H9 (cell line): ENCODE results near the gene VLDLR. TPM values are rescaled to one million over a fixed set of nuclear protein-coding genes. Genes with fewer than 3 reads are reported as not detected.

Source experiments
- DNase-seq: peaks from one replicate; pipeline ENCODE4 v3.0.0-alpha.2; 2017
- H2AFZ ChIP-seq: one replicate; pipeline ENCODE4 v1.6.1; 2013; ENCODE audit warnings: mild to moderate bottlenecking, low read length, control low read depth, moderate library complexity
- H2AK5ac ChIP-seq: 2 replicates; pipeline ENCODE4 v1.6.1; 2013; ENCODE audit warnings: low read length, control low read depth, mixed read lengths; ENCODE audit not compliant: insufficient read length
- H2BK120ac ChIP-seq: one replicate; pipeline ENCODE4 v1.6.1; 2013; ENCODE audit warnings: low read depth, mild to moderate bottlenecking, low read length, control low read depth, inconsistent platforms; ENCODE audit not compliant: poor library complexity, severe bottlenecking
- H2BK12ac ChIP-seq: 2 replicates; pipeline ENCODE4 v1.6.1; 2013; ENCODE audit warnings: low read length, control low read depth, mixed read lengths, low read depth; ENCODE audit not compliant: insufficient read length
- H2BK15ac ChIP-seq: 2 replicates; pipeline ENCODE4 v1.6.1; 2013; ENCODE audit warnings: low read depth, low read length, control low read depth
- H2BK20ac ChIP-seq: one replicate; pipeline ENCODE4 v1.6.1; 2013; ENCODE audit warnings: low read depth, mild to moderate bottlenecking, low read length, control low read depth, inconsistent platforms; ENCODE audit not compliant: poor library complexity, severe bottlenecking
- H2BK5ac ChIP-seq: 2 replicates; pipeline ENCODE4 v1.6.1; 2013; ENCODE audit warnings: low read length, control low read depth, mixed read lengths; ENCODE audit not compliant: insufficient read length
- H3K14ac ChIP-seq: 2 replicates; pipeline ENCODE4 v1.6.1; 2013; ENCODE audit warnings: low read length, control low read depth; ENCODE audit not compliant: insufficient read depth
- H3K18ac ChIP-seq: 2 replicates; pipeline ENCODE4 v1.6.1; 2013; ENCODE audit warnings: low read depth, mild to moderate bottlenecking, mixed read lengths, low read length, control low read depth; ENCODE audit not compliant: insufficient read length
- H3K23ac ChIP-seq: 2 replicates; pipeline ENCODE4 v1.6.1; 2013; ENCODE audit warnings: low read length, control low read depth, mixed read lengths, low read depth; ENCODE audit not compliant: insufficient read length
- H3K23me2 ChIP-seq: 2 replicates; pipeline ENCODE4 v1.6.1; 2013; ENCODE audit warnings: low read depth, mild to moderate bottlenecking, mixed read lengths, low read length, control low read depth; ENCODE audit not compliant: insufficient read length, poor library complexity, severe bottlenecking
- H3K27ac ChIP-seq: 2 replicates; pipeline ENCODE4 v1.5.1; 2013; ENCODE audit warnings: low read length, control low read depth, mixed read lengths, low read depth; ENCODE audit not compliant: insufficient read length
- H3K27me3 ChIP-seq: 2 replicates; pipeline ENCODE4 v1.6.1; 2013; ENCODE audit warnings: low read length, control low read depth, inconsistent platforms; ENCODE audit not compliant: insufficient read depth
- H3K4ac ChIP-seq: 2 replicates; pipeline ENCODE4 v1.6.1; 2013; ENCODE audit warnings: low read depth, mild to moderate bottlenecking, control low read depth, inconsistent platforms, low read length, moderate library complexity
- H3K4me1 ChIP-seq: 2 replicates; pipeline ENCODE4 v1.6.1; 2013; ENCODE audit warnings: low read length, control low read depth, inconsistent platforms; ENCODE audit not compliant: insufficient read depth
- H3K4me2 ChIP-seq: 2 replicates; pipeline ENCODE4 v1.6.1; 2013; ENCODE audit warnings: low read length, control low read depth, mixed read lengths; ENCODE audit not compliant: insufficient read length, insufficient read depth
- H3K56ac ChIP-seq: 2 replicates; pipeline ENCODE4 v1.6.1; 2013; ENCODE audit warnings: low read depth, mild to moderate bottlenecking, mixed read lengths, low read length, control low read depth; ENCODE audit not compliant: insufficient read length
- H3K79me1 ChIP-seq: 2 replicates; pipeline ENCODE4 v1.6.1; 2013; ENCODE audit warnings: low read depth, mild to moderate bottlenecking, moderate library complexity, low read length, control low read depth, inconsistent platforms; ENCODE audit not compliant: insufficient read depth, poor library complexity, severe bottlenecking
- H3K79me2 ChIP-seq: 2 replicates; pipeline ENCODE4 v1.6.1; 2013; ENCODE audit warnings: low read length, control low read depth, inconsistent platforms; ENCODE audit not compliant: insufficient read depth
- H3K9ac ChIP-seq: 2 replicates; pipeline ENCODE4 v1.6.1; 2013; ENCODE audit warnings: low read length, control low read depth, mixed read lengths; ENCODE audit not compliant: insufficient read length; ENCODE audit errors: extremely low read depth
- H3K9me3 ChIP-seq: one replicate; pipeline ENCODE4 v1.6.1; 2013; ENCODE audit warnings: low read depth, low read length, inconsistent platforms; ENCODE audit not compliant: control insufficient read depth
- H3T11ph ChIP-seq: one replicate; pipeline ENCODE4 v1.6.1; 2013; ENCODE audit warnings: mild to moderate bottlenecking, low read length, control low read depth, inconsistent platforms
- H4K20me1 ChIP-seq: one replicate; pipeline ENCODE4 v1.6.1; 2013; ENCODE audit not compliant: control insufficient read depth, insufficient read length, insufficient read depth
- H4K5ac ChIP-seq: 2 replicates; pipeline ENCODE4 v1.6.1; 2013; ENCODE audit warnings: low read depth, mild to moderate bottlenecking, mixed read lengths, low read length, control low read depth; ENCODE audit not compliant: insufficient read length
- H4K8ac ChIP-seq: replicated peaks from 2 replicates; pipeline ENCODE4 v1.6.1; 2013; ENCODE audit warnings: low read length, control low read depth, mixed read lengths, low read depth; ENCODE audit not compliant: insufficient read length
- H4K91ac ChIP-seq: 2 replicates; pipeline ENCODE4 v1.6.1; 2013; ENCODE audit warnings: low read depth, mild to moderate bottlenecking, moderate library complexity, mixed read lengths, low read length, control low read depth; ENCODE audit not compliant: insufficient read length
- H3K27ac Mint-ChIP-seq, 3 experiments: 2 replicates in 2 of 3; 3 replicates in 1 of 3; pipeline ENCODE4 v1.8.0; 2020 to 2021; ENCODE audit warnings: mixed read lengths in 3 of 3, mild to moderate bottlenecking in 1 of 3, moderate library complexity in 1 of 3
- H3K27me3 Mint-ChIP-seq: 2 replicates; pipeline ENCODE4 v1.8.0; 2021; ENCODE audit warnings: low read depth, mild to moderate bottlenecking, moderate library complexity, mixed read lengths
- H3K36me3 Mint-ChIP-seq, 3 experiments: 2 replicates in 2 of 3; 3 replicates in 1 of 3; pipeline ENCODE4 v1.8.0; 2020 to 2021; ENCODE audit warnings: low read depth in 3 of 3, mixed read lengths in 3 of 3; ENCODE audit not compliant: insufficient read depth in 1 of 3
- H3K4me1 Mint-ChIP-seq, 2 experiments: 2 replicates each; pipeline ENCODE4 v1.8.0; 2020; ENCODE audit warnings: mixed read lengths in 2 of 2
- H3K4me3 Mint-ChIP-seq, 2 experiments: 2 replicates in 1 of 2; 3 replicates in 1 of 2; pipeline ENCODE4 v1.8.0; 2020 to 2021; ENCODE audit warnings: mild to moderate bottlenecking in 2 of 2, mixed read lengths in 2 of 2, moderate library complexity in 1 of 2
- H3K9me3 Mint-ChIP-seq, 2 experiments: 2 replicates in 1 of 2; 3 replicates in 1 of 2; pipeline ENCODE4 v1.8.0; 2020; ENCODE audit warnings: mild to moderate bottlenecking in 2 of 2, mixed read lengths in 2 of 2, moderate library complexity in 1 of 2
- WGBS: extraction: QIAGEN DNeasy Blood & Tissue Kit; methylation state at CpG from one replicate; pipeline ENCODE4 v1.1.7; 2013; ENCODE audit warnings: missing lambda C conversion rate, low lambda C conversion rate, mixed read lengths; ENCODE audit not compliant: insufficient read length; ENCODE audit errors: extremely low coverage; 5-methylcytosine and 5-hydroxymethylcytosine counted together
- total RNA-seq: library from RNA; stranded (reverse); gene quantifications from 2 replicates; pipeline ENCODE4 v1.2.1, GENCODE V29; 2021
- TF ChIP-seq, protein P1 (sequence below): fragments of 200-600 bp; sonication (generic); conservative IDR thresholded peaks from 3 replicates; pipeline ENCODE4 v1.8.0; 2021; ENCODE audit warnings: antibody characterized with exemption, mild to moderate bottlenecking

VLDLR gene
- total RNA-seq, 1 experiment from 2014 or later, result 19.1 TPM

DNA sequence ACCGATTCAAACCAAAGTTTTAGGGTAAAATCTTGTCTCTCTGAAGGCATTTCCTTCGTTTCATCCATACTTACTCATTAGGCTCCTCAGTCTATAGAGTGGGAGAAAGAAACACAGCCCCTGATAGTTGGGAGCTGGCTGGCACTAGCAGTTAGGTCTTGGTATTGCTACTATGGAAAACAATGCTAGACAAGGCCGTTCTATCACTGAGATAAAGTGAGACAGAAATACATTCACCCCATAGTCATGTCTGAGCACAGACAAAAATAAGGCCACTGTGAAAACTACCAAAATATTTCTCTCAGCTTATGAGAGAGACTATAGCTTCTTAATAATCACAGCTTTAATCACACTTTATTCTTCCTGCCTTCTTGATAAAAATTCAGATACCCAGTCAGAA is 67.0 kb downstream of the VLDLR start:
- no peak overlapping the region for H3T11ph ChIP-seq
- H3K27ac Mint-ChIP-seq, result peak overlapping the region in 2 of 3 experiments; percentile 5 to 15; a peak in 2 of 7 replicates
- no peak overlapping the region for H3K9ac ChIP-seq
- no peaks in the 10 kb centered on the region for H3K23me2 ChIP-seq
- H3K9me3 Mint-ChIP-seq, result no peaks in the 10 kb centered on the region
- TF ChIP-seq, protein P1, sequence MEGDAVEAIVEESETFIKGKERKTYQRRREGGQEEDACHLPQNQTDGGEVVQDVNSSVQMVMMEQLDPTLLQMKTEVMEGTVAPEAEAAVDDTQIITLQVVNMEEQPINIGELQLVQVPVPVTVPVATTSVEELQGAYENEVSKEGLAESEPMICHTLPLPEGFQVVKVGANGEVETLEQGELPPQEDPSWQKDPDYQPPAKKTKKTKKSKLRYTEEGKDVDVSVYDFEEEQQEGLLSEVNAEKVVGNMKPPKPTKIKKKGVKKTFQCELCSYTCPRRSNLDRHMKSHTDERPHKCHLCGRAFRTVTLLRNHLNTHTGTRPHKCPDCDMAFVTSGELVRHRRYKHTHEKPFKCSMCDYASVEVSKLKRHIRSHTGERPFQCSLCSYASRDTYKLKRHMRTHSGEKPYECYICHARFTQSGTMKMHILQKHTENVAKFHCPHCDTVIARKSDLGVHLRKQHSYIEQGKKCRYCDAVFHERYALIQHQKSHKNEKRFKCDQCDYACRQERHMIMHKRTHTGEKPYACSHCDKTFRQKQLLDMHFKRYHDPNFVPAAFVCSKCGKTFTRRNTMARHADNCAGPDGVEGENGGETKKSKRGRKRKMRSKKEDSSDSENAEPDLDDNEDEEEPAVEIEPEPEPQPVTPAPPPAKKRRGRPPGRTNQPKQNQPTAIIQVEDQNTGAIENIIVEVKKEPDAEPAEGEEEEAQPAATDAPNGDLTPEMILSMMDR, result no peak
- H3K27me3 ChIP-seq, result no peaks in the 10 kb centered on the region
- no peaks in the 10 kb centered on the region for H3K27me3 Mint-ChIP-seq
- no peak overlapping the region for H2BK12ac ChIP-seq
- no peaks in the 10 kb centered on the region for H3K4me1 ChIP-seq
- H2BK120ac ChIP-seq, result no peak overlapping the region
- no peak overlapping the region for H3K4ac ChIP-seq
- H2BK5ac ChIP-seq, result no peak overlapping the region
- H3K4me1 Mint-ChIP-seq, result peaks cover 4% of the 10 kb centered on the region in 2 experiments; a peak in 3 of 4 replicates
- DNase-seq, result no peak
- no peaks in the 10 kb centered on the region for H3K79me1 ChIP-seq
- H3K36me3 Mint-ChIP-seq, result no peaks in the 10 kb centered on the region; a peak in 1 of 7 replicates
- no peaks in the 10 kb centered on the region for H4K20me1 ChIP-seq
- H3K79me2 ChIP-seq, result no peaks in the 10 kb centered on the region
- no peak overlapping the region for H2BK15ac ChIP-seq
- H3K4me3 Mint-ChIP-seq, result no peak overlapping the region
- no peak overlapping the region for H4K8ac ChIP-seq
- H4K5ac ChIP-seq, result no peak overlapping the region
- H3K23ac ChIP-seq, result no peak overlapping the region
- no peak overlapping the region for H3K14ac ChIP-seq
- no peak overlapping the region for H2AK5ac ChIP-seq
- H2AFZ ChIP-seq, result no peak overlapping the region
- no peak overlapping the region for H3K56ac ChIP-seq
- H3K4me2 ChIP-seq, result no peak overlapping the region
- no peak overlapping the region for H3K27ac ChIP-seq
- H3K18ac ChIP-seq, result no peak overlapping the region
- no CpG with 5 or more reads among the region's 3 CpGs for WGBS
- no peak overlapping the region for H2BK20ac ChIP-seq
- H4K91ac ChIP-seq, result no peak overlapping the region
- H3K9me3 ChIP-seq, result no peaks in the 10 kb centered on the region
